AG04449 (cell line): ENCODE measurements around the gene FHOD1.
A peak's percentile ranks its signal among the peaks of the same experiment; 100 is the strongest.

Experiments
- CTCF ChIA-PET: fragments of 350-600 bp; formaldehyde crosslinking; extraction: SDS; loops from one replicate; lab custom pipeline; 2021; ENCODE audit warnings: antibody characterized with exemption; lab: Yijun Ruan, JAX
- POLR2A ChIA-PET: fragments of 400-600, 350-600 bp; formaldehyde crosslinking; extraction: SDS; loops from one replicate; lab custom pipeline; 2020; ENCODE audit warnings: antibody characterized with exemption, inconsistent platforms; lab: Yijun Ruan, JAX
- DNase-seq: peaks from one replicate; pipeline ENCODE4 v3.0.0-alpha.2; 2010; ENCODE audit warnings: low read depth, low spot score
- H3K4me3 ChIP-seq: 2 replicates; pipeline ENCODE4 v1.5.1; 2011; ENCODE audit warnings: low read depth, mild to moderate bottlenecking, control low read depth, low read length
- TF ChIP-seq, protein P1 (sequence below): IDR thresholded peaks from one replicate; pipeline ENCODE4 v1.5.1; 2011; ENCODE audit warnings: mild to moderate bottlenecking, moderate library complexity, low read length, control low read depth, inconsistent platforms; ENCODE audit not compliant: insufficient read depth; ENCODE audit errors: missing control alignments

Gene FHOD1

DNA sequence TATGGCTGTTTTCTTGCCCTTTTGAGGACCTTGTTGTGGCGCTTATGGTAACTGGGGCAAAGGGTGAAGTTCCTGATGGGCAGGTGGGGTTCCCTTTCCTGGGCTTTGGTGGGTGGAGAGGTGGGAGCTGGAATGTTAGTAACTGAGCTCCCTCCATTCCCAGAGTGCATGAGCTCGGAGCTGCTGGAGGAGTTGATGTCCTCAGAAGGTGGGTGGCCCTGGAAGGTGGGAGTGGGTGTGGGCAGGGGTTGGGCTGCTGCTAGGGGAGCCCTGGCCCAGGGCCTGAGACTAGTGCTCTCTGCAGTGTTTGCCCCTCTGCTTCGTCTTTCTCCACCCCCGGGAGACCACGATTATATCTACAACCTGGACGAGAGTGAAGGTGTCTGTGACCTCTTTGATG, 49.6 kb downstream of the FHOD1 start:
- H3K4me3 ChIP-seq = no peak overlapping the region
- CTCF ChIA-PET = interaction anchor here (0.7 to 9.3 kb wide), 22 partner anchors 8 to 303 kb away, joined by 3 to 83 read pairs (median 4); partner anchors contain the start of genes EXOC3L1, SLC9A5 and TMEM208
- POLR2A ChIA-PET = interaction anchor here (0.7 to 1.8 kb wide), 6 partner anchors 10 to 47 kb away, joined by 3 to 7 read pairs (median 3); partner anchors contain the start of gene NOL3
- TF ChIP-seq, protein P1, sequence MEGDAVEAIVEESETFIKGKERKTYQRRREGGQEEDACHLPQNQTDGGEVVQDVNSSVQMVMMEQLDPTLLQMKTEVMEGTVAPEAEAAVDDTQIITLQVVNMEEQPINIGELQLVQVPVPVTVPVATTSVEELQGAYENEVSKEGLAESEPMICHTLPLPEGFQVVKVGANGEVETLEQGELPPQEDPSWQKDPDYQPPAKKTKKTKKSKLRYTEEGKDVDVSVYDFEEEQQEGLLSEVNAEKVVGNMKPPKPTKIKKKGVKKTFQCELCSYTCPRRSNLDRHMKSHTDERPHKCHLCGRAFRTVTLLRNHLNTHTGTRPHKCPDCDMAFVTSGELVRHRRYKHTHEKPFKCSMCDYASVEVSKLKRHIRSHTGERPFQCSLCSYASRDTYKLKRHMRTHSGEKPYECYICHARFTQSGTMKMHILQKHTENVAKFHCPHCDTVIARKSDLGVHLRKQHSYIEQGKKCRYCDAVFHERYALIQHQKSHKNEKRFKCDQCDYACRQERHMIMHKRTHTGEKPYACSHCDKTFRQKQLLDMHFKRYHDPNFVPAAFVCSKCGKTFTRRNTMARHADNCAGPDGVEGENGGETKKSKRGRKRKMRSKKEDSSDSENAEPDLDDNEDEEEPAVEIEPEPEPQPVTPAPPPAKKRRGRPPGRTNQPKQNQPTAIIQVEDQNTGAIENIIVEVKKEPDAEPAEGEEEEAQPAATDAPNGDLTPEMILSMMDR = no peak
- no peak for DNase-seq

DNA sequence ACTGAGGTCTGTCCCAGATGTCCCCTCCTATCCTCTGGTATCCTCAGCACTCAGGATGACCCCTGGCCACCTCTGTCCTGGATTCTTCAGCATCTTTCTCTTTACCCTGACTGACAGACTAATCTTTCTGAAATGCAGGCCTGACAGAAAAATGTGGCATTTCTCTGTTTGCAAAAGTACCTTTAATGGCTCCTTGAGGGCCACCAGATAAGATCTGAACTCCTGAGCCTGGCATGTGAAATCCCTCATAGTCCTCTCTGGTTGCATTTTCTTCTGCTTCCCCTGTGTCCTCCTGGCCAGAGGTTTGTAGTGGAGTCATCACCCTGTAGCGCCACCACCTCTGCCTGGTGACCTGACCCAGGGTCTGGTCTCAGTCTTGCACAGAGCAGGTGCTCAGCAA, 50.4 kb downstream of the FHOD1 start:
- POLR2A ChIA-PET = interaction anchor here (0.9 to 1.8 kb wide), 2 partner anchors 11 to 21 kb away, joined by 3 to 7 read pairs; no protein-coding TSS in a partner anchor
- CTCF ChIA-PET = interaction anchor here (0.8 to 9.3 kb wide), 6 partner anchors 12 to 269 kb away, joined by 3 to 83 read pairs (median 6); partner anchors contain the start of gene TMEM208
- DNase-seq = no peak
- TF ChIP-seq, protein P1 = no peak
- no peak overlapping the region for H3K4me3 ChIP-seq

DNA sequence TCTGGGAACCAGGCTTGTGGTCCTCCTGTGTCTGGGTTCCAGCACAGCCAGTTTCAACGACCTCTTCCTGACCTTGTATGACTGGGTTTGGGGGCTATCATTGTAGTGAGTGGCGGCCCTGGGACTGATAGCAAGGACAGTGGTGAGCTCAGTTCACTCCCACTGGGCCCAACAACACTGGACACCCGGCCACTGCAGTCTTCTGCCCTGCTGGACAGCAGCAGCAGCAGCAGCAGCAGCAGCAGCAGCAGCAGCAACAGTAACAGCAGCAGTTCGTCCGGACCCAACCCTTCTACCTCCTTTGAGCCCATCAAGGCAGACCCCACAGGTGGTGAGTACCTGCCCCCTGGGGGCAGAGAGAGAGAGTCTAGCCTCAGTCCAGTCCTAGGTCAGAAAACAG, 51.6 kb downstream of the FHOD1 start:
- POLR2A ChIA-PET = no interaction called here

DNA sequence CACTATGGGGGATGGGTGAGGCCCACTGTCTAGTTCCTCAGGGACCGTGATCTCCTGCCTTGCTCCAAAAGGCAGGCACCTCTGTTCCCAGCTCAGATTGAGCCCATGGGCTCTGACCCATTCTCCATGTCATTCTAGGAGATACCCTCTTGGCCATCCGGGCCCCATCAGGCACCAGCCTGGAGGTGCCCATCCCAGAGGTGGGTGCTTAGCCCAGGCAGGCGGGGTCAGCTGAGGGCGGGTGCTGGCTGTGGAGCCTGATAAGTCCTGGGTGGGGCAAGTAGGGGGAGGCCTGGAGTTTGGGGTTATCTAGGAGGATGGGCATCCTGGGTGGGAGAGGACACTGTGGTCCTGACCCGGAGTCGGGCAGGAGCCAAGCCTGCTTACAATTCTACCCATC, 53.0 kb downstream of the FHOD1 start:
- no peak for DNase-seq
- TF ChIP-seq, protein P1 = no peak
- H3K4me3 ChIP-seq = no peak overlapping the region
- CTCF ChIA-PET = interaction anchor here (1.7 to 9.3 kb wide), 3 partner anchors 9 to 39 kb away, joined by 5 to 83 read pairs (median 10); no protein-coding TSS in a partner anchor
- POLR2A ChIA-PET = interaction anchor here (1.1 kb wide), 1 partner anchor 13 kb away, joined by 3 read pairs; no protein-coding TSS in a partner anchor

More for the DNA sequence above, 51.6 kb downstream of the FHOD1 start:
- CTCF ChIA-PET = interaction anchor here (0.9 to 9.3 kb wide), 3 partner anchors 11 to 31 kb away, joined by 3 to 83 read pairs (median 10); partner anchors contain the start of gene TMEM208
- no peak overlapping the region for H3K4me3 ChIP-seq
- TF ChIP-seq, protein P1 = no peak
- DNase-seq = no peak

DNA sequence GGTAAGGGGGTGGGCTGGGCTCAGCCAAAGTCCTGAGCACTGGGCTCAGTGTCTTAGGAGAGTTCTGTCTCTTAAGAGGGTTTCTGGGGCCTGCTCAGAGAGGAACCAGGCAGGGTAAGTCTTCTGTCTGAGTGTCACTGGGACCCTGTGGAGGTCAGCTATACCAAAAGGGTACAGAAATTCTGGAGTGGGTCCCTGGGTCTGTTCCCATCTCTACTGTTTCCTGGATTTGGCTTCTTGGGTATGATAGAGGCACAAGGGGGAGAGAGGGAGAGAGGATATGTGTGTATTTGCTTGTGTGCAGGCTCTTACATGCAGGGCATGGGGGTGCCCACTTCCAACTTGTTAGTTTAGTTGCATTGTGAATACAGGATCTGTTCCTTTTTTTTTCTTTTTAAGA, 53.7 kb downstream of the FHOD1 start:
- TF ChIP-seq, protein P1 = no peak
- ChIA-PET POLR2A (interaction anchor here (1.1 kb wide), 1 partner anchor 14 kb away, joined by 3 read pairs; no protein-coding TSS in a partner anchor), CTCF (interaction anchor here (0.7 to 9.3 kb wide), 4 partner anchors 9 to 39 kb away, joined by 3 to 83 read pairs (median 8); no protein-coding TSS in a partner anchor)
- peak overlapping the region; percentile 97 for H3K4me3 ChIP-seq
- no peak for DNase-seq

DNA sequence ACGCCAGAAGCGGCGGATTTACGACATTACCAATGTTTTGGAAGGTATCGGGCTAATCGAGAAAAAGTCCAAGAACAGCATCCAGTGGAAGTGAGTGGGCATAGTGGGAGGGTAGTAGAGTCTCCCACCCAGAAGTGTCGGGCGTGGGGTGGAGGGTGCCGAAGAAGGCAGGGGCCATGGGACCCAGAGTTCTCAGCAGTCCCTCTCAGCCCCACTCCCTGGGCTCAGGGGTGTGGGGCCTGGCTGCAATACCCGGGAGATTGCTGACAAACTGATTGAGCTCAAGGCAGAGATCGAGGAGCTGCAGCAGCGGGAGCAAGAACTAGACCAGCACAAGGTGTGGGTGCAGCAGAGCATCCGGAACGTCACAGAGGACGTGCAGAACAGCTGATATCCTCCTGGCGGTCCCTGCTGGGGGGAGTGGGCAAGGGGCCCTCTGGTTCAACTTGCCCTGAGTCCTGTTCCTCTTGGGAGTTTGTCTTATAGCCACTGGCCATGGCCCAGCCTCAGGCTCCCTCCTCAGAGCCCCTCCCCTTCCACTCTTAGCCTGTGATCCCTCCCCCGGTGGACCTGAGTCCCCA, 54.4 kb downstream of the FHOD1 start:
- POLR2A ChIA-PET = no interaction called here
- H3K4me3 ChIP-seq = peak overlapping the region; percentile 97
- CTCF ChIA-PET = interaction anchor here (0.7 to 9.3 kb wide), 3 partner anchors 10 to 238 kb away, joined by 3 to 83 read pairs (median 3); no protein-coding TSS in a partner anchor
- DNase-seq = no peak
- TF ChIP-seq, protein P1 = no peak
